Nephron progenitor cell (in vitro differentiated cells): ENCODE data around the gene FOXA3.
"Not testable (repeated sequence)": the region's sequence is repeated elsewhere in the genome, so short reads cannot be mapped to it uniquely, and the experiment has no call there.

Source experiments
- DNase-seq: peaks from one replicate; pipeline ENCODE4 v3.0.0; 2021
- H3K27ac Mint-ChIP-seq: 2 replicates; pipeline ENCODE4 v1.8.0; 2021; ENCODE audit warnings: mild to moderate bottlenecking, moderate library complexity, mixed read lengths
- H3K27me3 Mint-ChIP-seq: 2 replicates; pipeline ENCODE4 v1.8.0; 2021; ENCODE audit warnings: mild to moderate bottlenecking, low read depth, mixed read lengths; ENCODE audit not compliant: poor library complexity
- H3K36me3 Mint-ChIP-seq: 2 replicates; pipeline ENCODE4 v1.8.0; 2021; ENCODE audit warnings: low read depth, mixed read lengths
- H3K4me1 Mint-ChIP-seq: 2 replicates; pipeline ENCODE4 v1.8.0; 2021; ENCODE audit warnings: mixed read lengths
- H3K4me3 Mint-ChIP-seq: 2 replicates; pipeline ENCODE4 v1.8.0; 2021; ENCODE audit warnings: mild to moderate bottlenecking, moderate library complexity, mixed read lengths
- H3K9me3 Mint-ChIP-seq: 2 replicates; pipeline ENCODE4 v1.8.0; 2021; ENCODE audit warnings: mild to moderate bottlenecking, moderate library complexity, mixed read lengths
- TF ChIP-seq, protein P1 (sequence below): fragments of 200-600 bp; sonication (generic); IDR thresholded peaks from 2 replicates; pipeline ENCODE4 v1.5.0; 2021; ENCODE audit warnings: antibody characterized with exemption

The FOXA3 gene

DNA sequence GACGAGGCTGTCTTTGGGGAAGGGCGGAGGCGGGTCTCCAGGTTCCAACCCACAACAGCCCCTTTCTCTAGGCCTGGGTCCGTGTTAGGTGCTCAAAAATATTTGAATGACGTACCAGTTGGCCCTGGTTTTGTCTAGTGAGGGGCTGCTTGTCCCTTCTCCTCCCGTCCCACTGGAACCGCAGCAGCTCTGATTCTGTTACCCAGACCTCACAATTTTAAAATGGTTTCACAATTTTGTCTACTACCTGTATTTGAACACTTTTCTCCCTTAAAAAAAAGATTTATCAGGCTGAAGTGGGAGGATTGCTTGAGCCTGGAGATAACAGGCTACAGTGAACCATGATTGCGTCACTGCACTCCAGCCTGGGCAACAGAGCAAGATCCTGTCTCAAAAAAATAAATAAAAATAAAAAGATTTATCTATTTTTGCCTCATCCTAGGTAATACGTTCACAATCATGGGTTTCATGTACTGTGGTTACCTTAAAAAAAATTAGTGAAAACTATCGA lies 23.1 kb downstream of the FOXA3 start:
- Mint-ChIP-seq H3K9me3 (no peaks in the 10 kb centered on the region), H3K4me3 (peak overlapping the region; percentile 94), H3K27ac (peak overlapping the region; percentile 99), H3K36me3 (peaks cover 5% of the 10 kb centered on the region), H3K4me1 (peaks cover 20% of the 10 kb centered on the region), H3K27me3 (no peaks in the 10 kb centered on the region)
- no peak for DNase-seq
- TF ChIP-seq, protein P1, sequence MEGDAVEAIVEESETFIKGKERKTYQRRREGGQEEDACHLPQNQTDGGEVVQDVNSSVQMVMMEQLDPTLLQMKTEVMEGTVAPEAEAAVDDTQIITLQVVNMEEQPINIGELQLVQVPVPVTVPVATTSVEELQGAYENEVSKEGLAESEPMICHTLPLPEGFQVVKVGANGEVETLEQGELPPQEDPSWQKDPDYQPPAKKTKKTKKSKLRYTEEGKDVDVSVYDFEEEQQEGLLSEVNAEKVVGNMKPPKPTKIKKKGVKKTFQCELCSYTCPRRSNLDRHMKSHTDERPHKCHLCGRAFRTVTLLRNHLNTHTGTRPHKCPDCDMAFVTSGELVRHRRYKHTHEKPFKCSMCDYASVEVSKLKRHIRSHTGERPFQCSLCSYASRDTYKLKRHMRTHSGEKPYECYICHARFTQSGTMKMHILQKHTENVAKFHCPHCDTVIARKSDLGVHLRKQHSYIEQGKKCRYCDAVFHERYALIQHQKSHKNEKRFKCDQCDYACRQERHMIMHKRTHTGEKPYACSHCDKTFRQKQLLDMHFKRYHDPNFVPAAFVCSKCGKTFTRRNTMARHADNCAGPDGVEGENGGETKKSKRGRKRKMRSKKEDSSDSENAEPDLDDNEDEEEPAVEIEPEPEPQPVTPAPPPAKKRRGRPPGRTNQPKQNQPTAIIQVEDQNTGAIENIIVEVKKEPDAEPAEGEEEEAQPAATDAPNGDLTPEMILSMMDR = no peak

DNA sequence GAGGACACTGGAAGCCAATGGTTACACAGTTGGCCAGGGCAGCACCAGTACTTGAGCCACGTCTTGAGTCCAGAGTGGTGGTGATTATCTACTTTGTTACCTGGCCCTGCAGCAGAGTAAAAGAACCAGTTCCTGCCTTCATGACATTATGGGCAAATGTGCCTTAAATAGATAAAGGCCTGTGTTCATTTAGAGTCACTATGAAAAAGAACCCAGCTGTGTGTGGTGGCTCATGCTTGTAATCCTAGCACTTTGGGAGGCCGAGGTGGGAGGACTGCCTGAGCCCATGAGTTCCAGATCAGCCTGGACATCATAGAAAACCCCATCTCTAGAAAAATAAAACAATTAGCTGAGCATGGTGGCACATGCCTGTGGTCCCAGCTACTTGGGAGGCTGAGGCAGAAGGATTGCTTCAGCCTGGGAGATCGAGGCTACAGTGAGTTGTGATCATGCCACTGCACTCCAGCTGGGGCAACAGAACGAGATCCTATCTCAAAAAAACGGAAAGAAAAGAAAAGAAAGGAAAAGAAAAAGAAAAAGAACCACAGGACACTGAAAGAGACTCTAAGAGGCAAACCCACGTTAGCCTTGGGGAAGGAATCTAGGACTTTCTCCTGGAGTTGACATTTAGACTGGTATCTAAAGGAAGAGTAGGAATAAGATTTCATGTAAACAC lies 25.2 kb downstream of the FOXA3 start:
- no peaks in the 10 kb centered on the region for H3K36me3 Mint-ChIP-seq
- no peak for DNase-seq
- H3K4me3 Mint-ChIP-seq = no peak overlapping the region

DNA sequence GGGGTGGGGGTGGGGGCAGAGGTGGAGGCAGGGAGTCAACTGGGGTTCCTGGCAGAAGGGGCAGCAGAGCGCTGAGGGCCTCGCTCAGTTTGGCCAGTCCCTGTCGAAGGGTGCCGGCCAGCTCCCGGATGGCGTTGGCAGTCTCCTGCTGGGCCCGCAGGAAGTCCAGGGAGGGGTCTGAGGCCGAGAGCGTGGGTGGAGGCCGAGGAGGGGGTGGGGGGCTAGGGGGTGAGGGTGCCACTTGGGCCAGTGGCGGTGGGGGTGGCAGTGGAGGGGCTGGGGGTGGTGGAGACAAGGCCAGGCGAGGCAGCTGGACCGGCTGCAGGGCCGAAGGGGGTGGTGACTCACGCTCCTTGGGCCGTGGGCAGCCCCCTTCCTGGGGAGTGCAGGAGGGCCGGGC lies 26.8 kb downstream of the FOXA3 start:
- H3K36me3 Mint-ChIP-seq = peaks cover 10% of the 10 kb centered on the region
- no peaks in the 10 kb centered on the region for H3K27me3 Mint-ChIP-seq
- peaks cover 4% of the 10 kb centered on the region for H3K4me1 Mint-ChIP-seq
- H3K27ac Mint-ChIP-seq = no peak overlapping the region
- TF ChIP-seq, protein P1 = no peak
- no peak for DNase-seq
- no peak overlapping the region for H3K4me3 Mint-ChIP-seq
- no peaks in the 10 kb centered on the region for H3K9me3 Mint-ChIP-seq

More for the DNA sequence above, 25.2 kb downstream of the FOXA3 start:
- TF ChIP-seq, protein P1 = no peak
- Mint-ChIP-seq H3K27me3 (no peaks in the 10 kb centered on the region), H3K9me3 (no peaks in the 10 kb centered on the region), H3K4me1 (peaks cover 7% of the 10 kb centered on the region), H3K27ac (no peak overlapping the region)

DNA sequence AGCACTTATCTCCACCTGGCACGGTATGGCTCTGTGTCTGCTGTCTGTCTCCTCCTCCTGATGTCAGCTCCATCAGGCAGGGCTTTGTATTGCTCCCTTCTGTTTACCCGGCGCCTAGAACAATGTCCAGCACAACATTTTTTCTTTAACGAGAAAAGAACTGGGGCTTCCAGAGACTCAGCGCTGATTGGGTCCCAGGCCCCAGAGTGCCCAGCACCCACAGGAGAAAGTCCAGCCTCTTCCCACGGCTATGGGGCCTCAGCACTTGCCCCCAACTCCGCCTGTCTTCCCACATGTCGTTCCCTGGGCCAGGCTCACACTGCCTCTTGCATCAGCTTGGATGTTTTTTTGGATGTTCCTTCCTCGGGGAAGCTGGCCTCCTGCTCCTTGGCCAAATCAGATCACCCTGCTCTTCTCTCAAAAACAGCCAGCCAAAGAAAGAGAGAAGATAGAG lies 31.4 kb downstream of the FOXA3 start:
- Mint-ChIP-seq H3K9me3 (no peaks in the 10 kb centered on the region), H3K36me3 (peaks cover 31% of the 10 kb centered on the region), H3K4me3 (no peak overlapping the region), H3K27ac (no peak overlapping the region), H3K27me3 (peaks cover 15% of the 10 kb centered on the region), H3K4me1 (peaks cover under 1% of the 10 kb centered on the region)
- TF ChIP-seq, protein P1 = no peak
- no peak for DNase-seq

DNA sequence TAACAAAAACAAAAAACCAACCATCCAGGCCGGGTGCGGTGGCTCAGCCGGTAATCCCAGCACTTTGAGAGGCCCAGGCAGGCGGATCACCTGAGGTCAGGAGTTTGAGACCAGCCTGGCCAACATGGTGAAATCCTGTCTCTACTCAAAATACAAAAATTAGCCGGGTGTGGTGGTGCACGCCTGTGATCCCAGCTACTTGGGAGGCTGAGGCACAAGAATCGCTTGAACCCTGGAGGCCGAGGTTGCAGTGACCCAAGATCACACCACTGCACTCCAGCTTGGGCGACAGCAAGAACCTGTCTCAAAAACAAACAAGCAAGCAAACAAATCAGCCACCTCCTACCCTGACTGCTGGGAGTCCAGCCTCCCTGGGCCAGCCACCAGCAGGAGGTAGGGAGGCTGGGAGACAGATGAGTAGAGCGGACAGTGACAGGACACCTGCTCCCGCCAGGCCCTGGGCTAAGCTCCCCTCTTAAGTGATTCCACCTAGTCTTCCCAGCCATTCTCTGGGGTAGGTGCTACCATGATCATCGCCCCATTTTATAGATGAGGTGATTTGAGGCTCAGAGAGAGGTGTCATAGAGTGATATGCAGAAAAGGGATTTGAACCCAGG lies 32.0 kb downstream of the FOXA3 start:
- H3K36me3 Mint-ChIP-seq = peaks cover 36% of the 10 kb centered on the region
- H3K4me3 Mint-ChIP-seq, DNase-seq, H3K9me3 Mint-ChIP-seq, H3K27ac Mint-ChIP-seq, H3K4me1 Mint-ChIP-seq: not testable (repeated sequence)
- H3K27me3 Mint-ChIP-seq = peaks cover 20% of the 10 kb centered on the region

DNA sequence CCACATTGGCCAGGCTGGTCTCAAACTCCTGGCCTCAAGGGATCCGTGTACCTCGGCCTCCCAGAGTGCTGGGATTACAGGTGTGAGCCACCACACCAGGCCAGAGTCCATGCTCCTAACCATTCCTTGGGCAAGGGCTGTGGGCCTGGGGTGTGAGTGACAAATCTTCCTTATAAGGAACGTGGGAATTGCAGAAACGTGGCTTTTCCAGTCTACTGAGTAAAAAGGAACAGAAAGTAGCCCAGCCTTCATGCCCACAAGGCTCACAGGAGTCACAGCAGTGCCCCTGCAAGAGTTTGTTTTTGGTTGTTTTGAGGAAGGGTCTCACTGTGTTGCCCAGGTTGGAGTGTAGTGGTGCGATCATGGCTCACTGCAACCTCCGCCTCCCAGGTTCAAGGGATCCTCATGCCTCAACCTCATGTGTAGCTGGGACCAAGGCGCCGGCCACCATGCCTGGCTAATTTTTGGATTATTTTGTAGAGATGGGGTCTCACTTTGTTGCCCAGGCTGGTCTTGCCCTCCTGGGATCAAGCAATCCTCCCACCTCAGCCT lies 33.2 kb downstream of the FOXA3 start:
- peaks cover 10% of the 10 kb centered on the region for H3K4me1 Mint-ChIP-seq
- H3K4me3 Mint-ChIP-seq = no peak overlapping the region
- TF ChIP-seq, protein P1 = no peak

More for the DNA sequence above, 33.2 kb downstream of the FOXA3 start:
- Mint-ChIP-seq H3K27ac (no peak overlapping the region), H3K27me3 (peaks cover 33% of the 10 kb centered on the region), H3K36me3 (peaks cover 36% of the 10 kb centered on the region), H3K9me3 (no peaks in the 10 kb centered on the region)
- no peak for DNase-seq
